Mucosa of gallbladder (tissue), 1 donor: ENCODE data around the gene FBXO31. TPM values are rescaled to one million over a fixed set of nuclear protein-coding genes. Genes with fewer than 3 reads are reported as not detected.
"Not testable (repeated sequence)": the region's sequence is repeated elsewhere in the genome, so short reads cannot be mapped to it uniquely, and the experiment has no call there.

Source experiments
- DNase-seq: peaks from one replicate; pipeline ENCODE4 v3.0.0-alpha.2; 2020; ENCODE audit warnings: low spot score
- total RNA-seq: library from RNA; stranded (reverse); gene quantifications from one replicate; pipeline ENCODE4 v1.2.1, GENCODE V29; 2021
- donor health status: DM: no; HTN: no; CAD: no.

Gene FBXO31
- total RNA-seq, 1 donor from 2014 or later, result 36.7 TPM

DNA sequence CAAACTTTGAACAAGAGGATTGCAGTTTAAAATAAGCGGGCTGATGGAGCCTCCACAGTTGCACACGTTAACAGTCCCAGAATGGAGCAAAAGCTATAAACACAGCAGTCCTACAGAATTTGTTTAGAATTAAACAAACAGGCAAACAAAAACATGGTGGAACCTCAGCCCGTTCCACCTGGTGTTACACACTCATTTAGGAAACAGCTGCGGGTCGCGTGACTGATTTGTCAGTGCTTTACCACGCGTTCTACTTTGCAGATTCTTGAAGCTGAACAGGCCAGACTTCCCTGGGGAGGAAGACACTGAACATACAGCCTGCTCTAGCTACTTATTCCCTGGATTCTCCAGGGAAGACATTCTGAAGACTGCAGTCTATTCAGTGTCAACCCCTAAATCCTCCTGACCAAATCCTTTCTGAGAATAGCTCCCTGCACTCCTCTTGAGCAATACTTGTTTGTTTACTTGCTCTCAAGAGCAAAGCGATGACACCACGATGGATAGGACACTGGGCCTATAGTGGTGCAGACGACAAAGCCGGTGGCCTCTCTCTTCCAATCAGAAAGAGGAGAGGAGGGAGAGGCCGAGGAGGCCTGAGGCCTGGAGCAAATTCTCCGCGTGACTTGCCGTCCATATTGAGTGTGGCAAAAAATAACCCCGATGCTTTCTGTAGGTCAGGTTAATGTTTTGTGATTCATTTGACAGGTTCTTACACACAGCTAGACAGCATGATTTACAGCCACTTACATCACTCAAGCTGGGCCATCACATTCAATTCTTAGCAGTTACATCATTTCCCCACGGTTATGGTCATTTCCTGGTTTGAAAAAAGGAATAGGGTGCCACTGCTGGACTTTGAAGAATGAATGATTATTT, 4.6 kb upstream of the FBXO31 start:
- peak; percentile 97 for DNase-seq

DNA sequence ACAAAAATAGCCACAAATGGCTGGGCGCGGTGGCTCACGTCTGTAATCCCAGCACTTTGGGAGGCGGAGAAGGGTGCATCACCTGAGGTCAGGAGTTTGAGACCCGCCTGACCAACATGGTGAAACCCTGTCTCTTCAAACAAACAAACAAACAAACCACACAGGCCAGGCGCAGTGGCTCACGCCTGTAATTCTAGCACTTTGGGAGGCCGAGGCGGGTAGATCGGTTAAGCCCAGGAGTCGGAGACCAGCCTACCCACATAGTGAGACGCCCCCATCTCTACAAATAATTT, 1.2 kb upstream of the FBXO31 start:
- not testable (repeated sequence) for DNase-seq

DNA sequence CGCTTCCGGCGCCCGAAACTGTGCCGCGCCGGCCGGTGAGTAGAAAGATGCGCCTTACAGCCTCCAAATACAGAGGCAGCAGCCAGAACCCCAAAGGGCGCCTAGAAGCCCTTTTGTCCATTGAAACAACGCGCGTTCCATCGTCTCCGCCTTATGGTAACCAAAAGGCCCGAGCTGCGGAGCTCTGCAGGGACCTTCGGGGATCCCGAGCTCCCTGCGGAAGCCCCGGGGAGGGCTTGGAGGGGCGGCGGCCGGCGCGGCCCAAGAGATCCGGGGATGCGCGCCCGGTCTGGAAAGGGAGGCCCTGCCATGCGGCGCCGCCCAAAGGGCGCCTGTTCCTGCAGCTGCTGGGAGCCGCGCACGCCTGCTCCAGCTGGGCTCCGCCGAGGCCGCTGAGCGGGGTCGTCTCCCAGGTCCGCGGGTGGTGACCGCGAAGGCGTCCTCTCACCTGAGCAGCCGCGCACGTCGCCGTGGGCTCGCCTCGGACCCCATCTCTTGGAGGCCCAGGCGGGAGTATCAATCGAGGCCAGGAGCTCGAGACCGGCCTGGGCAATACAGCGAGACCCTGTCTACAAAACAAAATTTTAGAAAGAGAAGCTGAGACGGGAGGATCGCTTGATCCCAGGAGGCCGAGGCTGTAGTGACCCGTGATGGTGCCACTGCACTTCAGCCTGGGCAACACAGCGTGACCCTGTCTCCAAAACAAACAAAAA, 742 bp upstream of the FBXO31 start:
- no peak for DNase-seq

DNA sequence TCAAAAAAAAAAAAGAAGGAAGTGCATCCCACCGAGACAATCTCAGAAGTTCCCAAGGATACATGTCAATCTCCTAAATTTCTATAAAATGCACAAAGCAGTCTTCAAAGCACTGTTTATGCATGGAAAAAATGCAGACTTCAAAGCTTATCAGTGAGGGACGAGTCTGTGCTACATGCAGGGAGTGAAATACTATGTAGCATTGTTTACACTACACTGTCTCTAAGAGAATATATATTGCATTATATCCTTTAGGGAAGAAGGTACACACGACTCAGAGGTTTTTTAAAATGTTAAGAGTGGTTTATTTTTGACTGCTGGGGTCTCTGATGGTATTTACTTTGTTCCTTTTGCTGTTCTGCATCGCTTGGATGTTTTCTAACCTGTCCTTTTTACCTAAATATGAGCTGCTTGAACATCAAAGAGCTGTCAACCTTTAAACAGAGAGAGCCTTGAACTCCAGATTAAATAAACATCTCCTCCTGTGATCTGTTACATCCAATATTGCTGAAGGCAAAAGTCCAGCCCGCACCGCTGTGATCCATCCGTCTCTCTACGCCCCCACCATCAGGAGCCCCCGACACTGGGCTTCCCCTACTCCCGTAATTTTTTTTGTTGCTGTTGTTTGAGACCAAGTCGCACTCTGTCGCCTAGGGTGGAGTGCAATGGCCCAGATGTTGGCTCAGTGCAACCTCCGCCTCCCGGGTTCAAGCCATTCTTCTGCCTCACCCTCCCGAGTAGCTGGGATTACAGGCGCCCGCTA, 1.4 kb downstream of the FBXO31 start:
- no peak for DNase-seq

DNA sequence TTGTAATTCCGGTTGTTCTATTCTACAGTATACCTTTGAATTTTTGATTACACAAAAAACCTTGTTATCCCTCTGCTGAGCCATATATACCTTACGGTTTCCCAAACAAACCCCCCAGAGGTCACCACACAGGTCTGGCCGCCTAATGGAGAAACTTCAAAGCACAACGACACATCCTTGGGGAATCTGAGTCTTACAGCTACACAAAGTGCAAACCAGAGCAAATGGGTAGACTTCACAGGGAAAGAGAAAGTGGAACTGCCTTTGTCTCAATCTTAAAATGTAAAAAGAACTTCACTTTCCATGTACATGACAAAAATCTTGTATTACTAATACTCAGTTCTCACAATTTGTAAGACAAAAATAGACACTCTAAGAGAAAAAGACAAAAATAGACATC, 2.7 kb downstream of the FBXO31 start:
- DNase-seq, result no peak

DNA sequence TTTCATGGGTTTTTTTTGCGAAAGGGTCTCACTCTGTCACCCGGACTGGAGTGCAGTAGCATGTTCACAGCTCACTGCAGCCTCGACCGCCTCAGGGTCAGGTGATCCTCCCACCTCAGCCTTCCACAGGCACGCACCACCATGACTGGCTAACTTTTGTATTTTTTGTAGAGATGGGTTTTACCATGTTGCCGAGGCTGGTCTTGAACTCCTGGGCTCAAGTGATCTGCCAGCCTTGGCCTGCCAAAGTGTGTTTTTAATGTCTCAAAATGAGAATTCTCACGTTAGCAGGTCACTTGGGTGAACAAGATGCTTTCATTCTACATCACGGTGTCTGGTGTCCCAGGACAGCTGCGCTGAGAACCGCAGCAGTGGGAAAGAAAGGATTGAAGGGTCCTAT, 3.2 kb downstream of the FBXO31 start:
- no peak for DNase-seq

DNA sequence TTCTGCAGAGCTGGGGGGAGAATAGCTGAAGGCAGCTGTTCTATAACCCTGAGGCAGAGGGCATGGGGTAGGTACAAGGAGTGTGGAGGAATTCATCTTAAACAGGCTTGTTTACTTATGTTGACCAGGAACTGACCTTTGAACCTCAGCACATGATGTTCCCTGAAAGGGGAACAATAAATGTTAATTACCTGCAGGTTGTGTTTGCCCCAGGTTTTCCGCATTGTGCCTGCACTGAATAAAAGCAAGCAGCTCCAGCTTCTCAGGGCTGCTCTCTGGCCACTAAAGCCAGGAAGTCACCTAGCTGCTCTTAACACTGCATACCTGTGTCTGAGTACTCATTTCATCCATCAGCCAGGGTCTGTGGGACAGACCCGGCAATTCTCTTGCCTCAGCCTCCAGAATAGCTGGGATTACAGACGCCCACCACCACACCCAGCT, 4.2 kb downstream of the FBXO31 start:
- not testable (repeated sequence) for DNase-seq

DNA sequence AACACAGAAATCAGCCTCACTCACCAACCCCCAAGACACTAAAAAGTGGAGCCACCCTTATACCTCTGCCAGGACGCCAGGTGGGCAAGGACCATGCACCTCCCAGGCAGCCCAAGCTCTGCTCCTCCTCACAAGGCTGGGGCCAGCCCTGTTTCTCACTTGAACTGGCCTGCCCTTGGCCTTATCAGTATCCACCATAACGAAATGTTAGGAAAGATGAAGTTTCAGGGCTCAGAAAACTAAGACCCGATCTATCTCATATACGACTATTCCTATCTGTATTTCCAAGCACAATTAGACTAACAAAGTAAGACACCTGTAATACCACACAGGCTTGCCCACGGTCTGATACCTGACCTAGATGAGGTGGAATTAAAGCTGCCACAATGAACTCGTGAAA, 6.9 kb downstream of the FBXO31 start:
- DNase-seq, result no peak

DNA sequence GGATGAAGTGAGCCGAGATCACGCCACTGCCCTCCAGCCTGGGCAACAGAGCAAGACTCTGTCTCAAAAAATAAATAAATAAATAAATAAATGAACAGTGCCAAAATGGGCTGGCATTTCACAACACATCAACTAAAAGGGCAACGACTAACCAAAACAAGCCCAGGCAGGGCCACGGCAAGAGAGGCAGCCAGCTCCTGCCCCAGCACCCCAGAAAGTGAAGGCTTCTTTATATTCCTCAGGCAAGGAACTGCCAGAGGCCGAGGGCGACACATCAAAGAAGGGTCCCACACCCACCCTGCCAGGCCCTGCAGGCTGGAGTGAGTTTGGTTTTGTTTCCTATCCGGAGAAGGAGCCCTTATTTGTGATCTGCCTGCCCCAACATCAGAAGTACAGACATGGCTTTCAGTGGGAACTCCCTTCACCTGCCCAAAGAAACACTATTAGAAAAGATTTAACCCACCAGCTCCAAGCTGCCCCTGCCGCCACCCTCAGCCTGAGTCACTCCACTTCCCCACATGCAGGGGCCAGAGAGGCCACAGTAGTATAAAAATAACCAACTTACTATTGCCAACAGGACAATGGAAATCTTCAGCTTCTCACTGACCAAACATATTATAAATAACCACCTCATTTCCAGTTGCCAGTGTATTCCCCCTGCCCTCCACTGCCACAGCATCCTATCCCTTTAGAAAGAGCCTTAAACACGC, 8.0 kb downstream of the FBXO31 start:
- DNase-seq, result no peak

DNA sequence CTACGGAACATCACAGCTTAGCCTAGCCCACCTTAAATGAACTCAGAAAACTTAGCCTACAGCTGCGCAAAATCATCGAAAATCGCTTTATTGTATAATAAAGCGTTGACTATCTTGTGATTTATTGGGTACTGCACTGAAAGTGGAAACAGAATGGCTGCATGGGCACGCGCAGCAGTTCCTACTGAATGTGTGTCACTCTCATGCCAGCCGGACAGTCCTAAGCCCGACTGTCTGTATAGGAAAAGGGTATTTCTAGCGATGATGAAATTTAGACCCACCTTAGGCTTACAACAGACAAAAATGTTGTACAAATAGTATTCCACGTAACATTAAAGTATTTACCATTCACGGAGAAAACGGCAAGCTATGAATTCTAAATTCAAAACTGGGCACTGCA, 9.3 kb downstream of the FBXO31 start:
- DNase-seq, result no peak

DNA sequence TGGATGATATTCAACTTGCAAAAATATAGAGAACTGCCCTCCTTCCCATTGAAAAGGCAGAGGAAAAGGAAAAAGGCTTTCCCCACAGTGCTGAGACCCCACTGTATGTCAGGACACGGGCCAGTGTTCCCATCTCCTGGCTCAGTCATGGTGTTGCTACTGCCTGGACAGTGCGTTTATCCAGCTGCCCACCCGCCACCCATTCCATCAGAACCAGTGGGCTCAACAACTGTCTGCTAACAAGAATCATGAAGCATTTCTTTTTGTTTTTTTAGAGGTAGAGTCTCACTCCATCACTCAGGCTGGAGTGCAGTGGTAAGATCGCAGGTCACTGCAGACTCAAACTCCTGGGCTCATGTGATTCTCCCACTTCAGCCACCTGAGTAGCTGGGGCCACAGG, 11.3 kb downstream of the FBXO31 start:
- no peak for DNase-seq

DNA sequence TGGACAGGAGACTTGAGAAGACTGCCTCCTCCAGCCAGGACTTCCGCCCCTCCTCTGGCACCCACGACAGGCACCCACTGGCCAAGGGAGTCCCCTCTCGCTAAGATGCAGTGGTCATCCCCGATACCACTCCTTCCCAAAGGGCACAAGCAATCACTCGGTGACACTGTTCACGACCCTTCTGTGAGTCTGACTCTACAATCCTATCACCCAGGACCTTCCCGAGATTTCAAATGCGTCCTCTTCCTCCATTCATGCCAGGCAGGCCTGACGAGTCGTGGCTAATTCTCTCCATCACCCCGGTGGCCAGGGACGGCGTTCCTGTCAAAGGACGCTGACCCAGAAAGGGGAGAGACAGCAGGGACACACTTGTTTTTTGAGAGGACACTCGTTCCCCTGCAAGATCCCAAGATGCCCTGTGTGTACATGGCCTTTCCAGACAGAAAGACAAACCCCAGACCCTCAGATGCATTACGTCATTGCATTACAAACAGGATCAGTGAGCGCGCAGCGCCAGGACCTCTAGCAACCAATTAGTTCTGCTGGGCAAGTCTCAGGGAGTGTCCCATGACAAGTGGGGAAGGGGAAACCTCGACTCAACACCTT, 12.2 kb downstream of the FBXO31 start:
- peak; percentile 42 for DNase-seq

DNA sequence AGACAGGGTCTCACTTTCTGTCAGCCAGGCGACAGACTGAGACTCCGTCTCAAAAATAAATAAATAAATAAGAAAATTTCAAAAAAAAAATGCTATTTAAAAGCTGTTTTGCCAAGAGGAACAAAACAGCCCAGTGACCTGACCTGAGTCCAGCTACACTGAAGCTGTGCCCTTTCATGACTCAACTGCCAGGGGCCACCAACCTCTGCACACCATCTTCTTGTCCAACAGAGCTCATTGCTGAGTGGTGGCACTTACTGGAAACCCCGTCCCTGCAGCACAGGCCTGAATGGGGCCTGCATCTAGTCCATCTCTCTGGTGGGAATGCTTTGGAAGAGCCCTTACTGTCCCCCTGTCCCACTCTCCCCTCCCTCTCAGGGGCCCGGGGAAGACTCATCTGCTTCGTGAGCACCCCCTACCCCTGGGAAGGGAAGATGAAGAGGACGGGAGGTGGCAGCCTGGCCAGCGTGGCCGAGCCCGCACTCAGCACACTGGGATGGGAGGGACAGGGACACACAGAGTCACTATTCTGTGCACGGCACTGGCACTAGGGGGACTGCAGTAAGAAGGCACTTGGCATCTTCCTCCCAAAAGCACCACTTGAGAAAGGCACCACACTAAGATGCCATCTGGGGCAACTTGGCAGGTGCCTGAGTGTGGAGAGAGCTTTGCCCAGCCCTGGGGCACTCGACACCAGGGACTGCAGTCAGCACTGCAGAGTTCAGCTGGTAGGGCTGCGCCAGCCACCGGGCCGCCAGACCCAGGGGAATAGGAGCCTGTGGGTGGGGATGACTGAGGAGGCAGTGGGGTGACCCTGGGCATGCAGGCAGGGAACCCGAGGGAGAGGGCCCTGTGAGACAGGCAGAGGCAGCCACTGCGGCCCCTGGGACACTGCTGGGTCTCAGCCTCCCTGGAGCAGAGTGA, 13.5 kb downstream of the FBXO31 start:
- DNase-seq, result no peak

DNA sequence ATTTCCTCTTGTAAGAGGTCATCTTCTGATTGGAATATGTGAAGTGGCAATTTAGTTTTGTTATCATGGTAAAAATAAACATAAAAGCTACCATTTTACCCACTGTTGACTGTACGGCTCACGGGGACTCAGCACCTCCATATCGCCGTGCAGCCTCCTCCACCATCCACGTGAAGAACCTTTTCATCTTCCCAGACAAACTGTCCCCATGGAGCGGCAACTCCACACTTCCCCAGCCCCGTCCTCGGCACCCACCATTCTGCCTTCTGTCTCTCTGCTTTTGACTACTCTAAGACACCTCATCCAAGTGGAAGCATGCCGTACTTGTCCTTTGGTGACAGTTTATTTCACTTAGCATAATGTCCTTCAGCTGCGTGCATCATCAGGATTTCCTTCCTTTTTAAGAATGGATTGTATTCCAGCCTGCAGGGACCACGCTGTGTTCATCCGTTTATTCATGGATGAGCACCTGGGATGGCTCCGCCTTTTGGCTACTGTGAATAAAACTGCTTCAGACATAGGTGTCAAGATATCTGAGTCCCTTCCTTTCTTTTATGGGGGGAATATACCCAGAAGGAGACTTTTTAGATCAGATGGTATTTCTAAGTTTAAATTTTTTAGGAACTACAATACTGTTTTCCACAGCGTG, 14.3 kb downstream of the FBXO31 start:
- no peak for DNase-seq

DNA sequence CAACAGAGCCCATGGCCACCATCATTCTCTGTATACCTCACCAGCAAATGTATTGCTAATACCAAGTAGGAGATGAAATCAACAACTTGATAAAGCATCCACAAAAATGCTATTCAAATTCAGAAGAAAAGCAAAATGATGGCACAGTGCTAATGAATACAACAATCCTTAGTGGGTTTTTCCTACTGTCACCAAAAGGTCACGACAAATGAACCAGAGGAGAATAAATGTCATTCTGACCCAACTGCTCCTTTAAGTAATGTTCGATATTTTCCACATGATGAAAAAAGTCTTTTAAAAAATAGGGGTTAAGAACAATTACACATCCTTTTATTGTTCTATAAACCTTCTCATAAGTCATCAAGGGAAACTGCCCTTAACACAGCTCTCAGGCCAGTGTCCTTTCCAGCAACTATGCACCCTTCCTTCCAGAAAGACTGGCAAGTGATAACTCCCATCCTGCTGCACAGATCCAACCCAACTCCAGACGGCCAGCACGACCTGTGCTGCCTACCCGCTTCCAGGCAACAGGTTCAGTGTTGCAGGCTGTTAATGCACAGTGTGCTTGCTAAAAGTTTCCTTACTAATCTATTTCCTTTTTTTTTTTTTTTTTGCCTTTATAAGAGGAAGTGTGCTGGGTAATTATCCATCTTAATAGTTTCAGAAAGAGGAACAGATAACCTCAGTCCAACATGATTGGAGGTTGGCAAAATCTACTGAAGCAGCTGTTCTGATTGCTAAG, 15.4 kb downstream of the FBXO31 start:
- no peak for DNase-seq

DNA sequence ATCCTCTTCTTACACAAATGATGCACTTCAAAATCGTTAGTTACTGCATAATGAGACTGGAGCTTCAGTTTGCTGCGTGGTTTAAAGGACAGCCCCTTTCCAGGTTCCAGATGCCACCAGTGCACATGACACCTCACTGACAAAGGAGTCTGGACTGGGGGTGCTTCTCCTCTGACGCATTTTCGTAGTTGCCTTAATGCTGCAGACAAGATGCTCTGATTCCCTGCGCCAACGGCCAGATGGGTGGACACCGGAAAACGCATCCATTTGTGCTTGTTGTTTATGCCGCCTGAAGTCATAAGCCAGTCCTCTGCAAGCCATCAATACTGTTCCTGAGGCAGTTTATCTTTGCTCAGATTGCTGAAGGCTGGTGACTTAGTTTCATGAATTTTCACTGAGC, 16.0 kb downstream of the FBXO31 start:
- no peak for DNase-seq

DNA sequence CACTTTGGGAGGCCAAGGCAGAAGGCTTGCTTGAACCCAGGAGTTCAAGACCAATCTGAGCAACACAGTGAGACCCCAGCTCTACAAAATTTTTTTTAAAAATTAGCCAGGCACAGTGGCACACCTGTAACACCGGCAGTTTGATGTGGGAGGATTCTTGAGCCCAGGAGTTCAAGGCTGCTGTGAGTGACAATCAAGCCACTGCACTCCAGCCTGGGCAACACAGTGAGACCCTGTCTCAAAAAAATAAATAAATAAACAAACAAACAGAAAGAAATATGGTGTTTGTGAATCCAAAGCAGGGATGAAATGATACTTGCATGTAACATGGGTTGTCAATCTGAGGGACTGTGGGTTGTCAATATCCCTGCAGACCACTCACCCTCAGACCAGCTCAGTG, 16.6 kb downstream of the FBXO31 start:
- DNase-seq, result no peak

DNA sequence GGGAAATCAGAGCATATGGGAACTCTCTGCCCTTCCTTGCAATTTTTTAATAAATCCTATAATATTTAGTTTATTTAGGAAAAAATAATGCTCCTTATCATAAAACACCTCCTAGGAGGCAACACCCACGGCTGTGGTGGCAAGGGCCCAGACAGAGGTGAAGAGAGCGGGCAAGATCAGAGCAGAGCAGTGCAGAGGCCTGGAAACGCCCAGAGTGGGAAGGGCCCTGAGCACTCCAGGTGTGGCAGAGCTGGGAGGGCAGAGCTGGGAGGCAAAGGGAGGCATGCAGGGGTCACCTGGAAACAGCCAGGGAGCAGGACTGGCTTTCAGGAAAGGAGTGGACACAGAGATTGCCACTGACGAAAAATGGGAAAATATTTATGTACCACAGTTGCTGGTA, 17.3 kb downstream of the FBXO31 start:
- no peak for DNase-seq

DNA sequence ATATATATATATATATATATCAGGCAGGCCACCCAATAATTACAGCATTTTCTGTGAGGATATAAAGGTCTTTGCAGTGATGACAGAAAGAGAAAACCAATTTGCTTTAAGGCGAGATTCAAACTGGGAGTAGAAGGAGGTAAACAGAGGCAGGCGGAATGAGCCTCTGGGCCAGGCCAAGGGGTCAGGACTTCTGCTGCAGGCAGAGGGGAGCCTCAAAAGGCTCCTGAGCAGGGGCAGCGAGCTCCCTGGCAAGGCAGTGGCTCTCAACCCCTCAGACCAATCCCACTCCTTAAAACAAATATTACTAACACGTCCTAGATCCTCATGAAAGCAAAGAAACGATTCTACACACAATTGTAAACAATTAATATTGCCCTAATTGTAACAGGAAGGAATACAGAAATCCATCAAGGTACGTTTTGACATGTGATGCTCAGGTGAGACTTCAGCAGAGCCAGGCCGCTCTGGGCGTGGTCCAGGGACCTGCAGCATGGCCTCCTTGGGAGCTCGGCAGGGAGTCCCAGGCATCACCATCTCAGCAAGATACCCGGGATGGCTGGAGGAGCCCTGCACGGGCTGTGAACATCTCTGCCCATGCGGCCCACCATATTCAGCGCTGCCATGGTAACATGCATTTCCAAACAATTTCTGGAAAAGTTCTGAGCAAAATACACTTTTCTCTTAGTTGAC, 18.4 kb downstream of the FBXO31 start:
- DNase-seq, result no peak
